ENCODE results near the gene AMZ1.

The AMZ1 gene

GRCh38 chr7:2753148-2753547 lies 65.1 kb downstream of the AMZ1 start:
- FAIRE-seq, result no peak
- no peak for DNase-seq (ENCODE audit: insufficient read length, low spot score)
- no peak for TF ChIP-seq POLR2A (IDR thresholded peaks at IDR 0.05; ENCODE audit: low read depth, low read length)

GRCh38 chr7:2754086-2754485 lies 66.1 kb downstream of the AMZ1 start:
- no peak for TF ChIP-seq POLR2A (IDR thresholded peaks at IDR 0.05; ENCODE audit: low read depth, low read length)
- DNase-seq (ENCODE audit: insufficient read length, low spot score), result no peak
- FAIRE-seq, result no peak

DNA sequence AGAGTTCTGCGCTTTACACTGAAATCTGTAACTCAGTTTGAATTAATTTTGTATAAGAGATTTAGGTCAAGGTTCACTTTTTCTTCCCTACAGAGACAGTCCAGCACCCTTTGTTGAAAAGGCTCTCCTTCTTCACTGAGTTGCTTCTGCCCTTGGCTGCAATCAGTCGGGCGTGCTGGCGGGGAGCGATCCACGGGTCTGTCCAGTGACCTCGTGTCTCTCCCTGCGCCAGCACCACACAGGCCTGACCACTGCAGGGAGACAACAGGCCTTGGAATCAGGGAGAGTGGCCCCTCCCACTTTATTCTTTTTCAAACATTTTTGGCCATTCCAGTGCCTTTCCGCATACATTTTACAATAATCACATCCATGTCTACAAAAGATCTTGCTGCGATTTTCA lies 66.9 kb downstream of the AMZ1 start:
- TF ChIP-seq POLR2A (IDR thresholded peaks at IDR 0.05; ENCODE audit: low read depth, low read length), result no peak
- FAIRE-seq (no peak), DNase-seq (ENCODE audit: insufficient read length, low spot score) (no peak)

- DNase-seq (ENCODE audit: insufficient read length, low spot score) (no peak), FAIRE-seq (no peak)
- TF ChIP-seq POLR2A (IDR thresholded peaks at IDR 0.05; ENCODE audit: low read depth, low read length), result no peak
Observed at GRCh38 chr7:2755531-2755930, 67.5 kb downstream of the AMZ1 start.

GRCh38 chr7:2757361-2757903 lies 69.4 kb downstream of the AMZ1 start:
- no peak for TF ChIP-seq POLR2A (IDR thresholded peaks at IDR 0.05; ENCODE audit: low read depth, low read length)
- FAIRE-seq (peak; percentile 55), DNase-seq (ENCODE audit: insufficient read length, low spot score) (peak; percentile 65)

- TF ChIP-seq POLR2A (IDR thresholded peaks at IDR 0.05; ENCODE audit: low read depth, low read length), result no peak
- DNase-seq (ENCODE audit: insufficient read length, low spot score) (peak; percentile 82), FAIRE-seq (peak; percentile 78)
Observed at GRCh38 chr7:2757904-2758672, 70.1 kb downstream of the AMZ1 start.

- TF ChIP-seq POLR2A (IDR thresholded peaks at IDR 0.05; ENCODE audit: low read depth, low read length), result no peak
- no peak for DNase-seq (ENCODE audit: insufficient read length, low spot score)
- no peak for FAIRE-seq
Observed at GRCh38 chr7:2758673-2759616, 70.9 kb downstream of the AMZ1 start.

- no peak for FAIRE-seq
- DNase-seq (ENCODE audit: insufficient read length, low spot score), result no peak
- no peak for TF ChIP-seq POLR2A (IDR thresholded peaks at IDR 0.05; ENCODE audit: low read depth, low read length)
Observed at GRCh38 chr7:2759736-2760097, 71.7 kb downstream of the AMZ1 start.

GRCh38 chr7:2760098-2760889 lies 72.3 kb downstream of the AMZ1 start:
- TF ChIP-seq POLR2A (IDR thresholded peaks at IDR 0.05; ENCODE audit: low read depth, low read length), result no peak
- DNase-seq (ENCODE audit: insufficient read length, low spot score) (peak; percentile 74), FAIRE-seq (no peak)

GRCh38 chr7:2761131-2761624 lies 73.2 kb downstream of the AMZ1 start:
- TF ChIP-seq POLR2A (IDR thresholded peaks at IDR 0.05; ENCODE audit: low read depth, low read length), result no peak
- FAIRE-seq, result no peak
- no peak for DNase-seq (ENCODE audit: insufficient read length, low spot score)

- DNase-seq (ENCODE audit: insufficient read length, low spot score) (no peak), FAIRE-seq (no peak)
- no peak for TF ChIP-seq POLR2A (IDR thresholded peaks at IDR 0.05; ENCODE audit: low read depth, low read length)
Observed at GRCh38 chr7:2761801-2762497, 73.9 kb downstream of the AMZ1 start.

- TF ChIP-seq POLR2A (IDR thresholded peaks at IDR 0.05; ENCODE audit: low read depth, low read length), result no peak
- no peak for DNase-seq (ENCODE audit: insufficient read length, low spot score)
Observed at GRCh38 chr7:2763597-2763996, 75.6 kb downstream of the AMZ1 start.

DNA sequence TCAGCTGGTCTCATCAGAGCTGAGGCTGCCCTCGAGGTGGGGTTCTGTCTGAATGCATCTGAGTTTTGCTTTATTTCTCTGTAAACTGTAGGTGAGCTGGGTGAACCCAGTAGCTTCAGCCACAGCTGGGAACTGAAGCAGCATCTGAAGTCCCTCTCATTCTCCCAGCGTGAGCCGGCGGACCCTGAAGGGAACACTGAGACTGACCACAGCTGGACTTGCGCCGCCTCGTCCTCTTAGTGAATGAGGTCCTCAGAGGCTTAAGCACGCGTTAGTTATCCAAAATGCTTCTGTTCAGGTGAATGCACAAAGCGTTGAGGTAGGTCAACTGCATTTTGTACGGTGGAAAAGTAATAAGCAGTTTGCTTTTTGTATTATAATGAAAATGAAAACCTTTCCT lies 76.6 kb downstream of the AMZ1 start:
- DNase-seq (ENCODE audit: insufficient read length, low spot score) (no peak), FAIRE-seq (no peak)
- no peak for TF ChIP-seq POLR2A (IDR thresholded peaks at IDR 0.05; ENCODE audit: low read depth, low read length)

More at GRCh38 chr7:2763597-2763996, 75.6 kb downstream of the AMZ1 start:
- FAIRE-seq, result no peak
